SU-DHL-6 (cell line): ENCODE results near the gene KRTCAP2.

ENCODE experiments used
- EZH2phosphoT487 ChIP-seq: fragments of 200-600 bp; sonication (generic), shearing (Covaris generic); conservative IDR thresholded peaks from 2 replicates; pipeline ENCODE4 v1.6.1; 2018; ENCODE audit warnings: mild to moderate bottlenecking, antibody characterized with exemption, low read length, moderate library complexity, mixed read lengths
- TF ChIP-seq, protein P1 (sequence below): fragments of 200-600 bp; sonication (generic); IDR thresholded peaks from one replicate; pipeline ENCODE4 v1.5.1; 2017; ENCODE audit warnings: antibody characterized with exemption, mild to moderate bottlenecking, low read length, moderate library complexity; ENCODE audit not compliant: insufficient read depth, poor library complexity, severe bottlenecking

GRCh38 chr1:155184835-155185782 is 12.0 kb upstream of the KRTCAP2 start:
- no peak for TF ChIP-seq EZH2phosphoT487
- TF ChIP-seq, protein P1, sequence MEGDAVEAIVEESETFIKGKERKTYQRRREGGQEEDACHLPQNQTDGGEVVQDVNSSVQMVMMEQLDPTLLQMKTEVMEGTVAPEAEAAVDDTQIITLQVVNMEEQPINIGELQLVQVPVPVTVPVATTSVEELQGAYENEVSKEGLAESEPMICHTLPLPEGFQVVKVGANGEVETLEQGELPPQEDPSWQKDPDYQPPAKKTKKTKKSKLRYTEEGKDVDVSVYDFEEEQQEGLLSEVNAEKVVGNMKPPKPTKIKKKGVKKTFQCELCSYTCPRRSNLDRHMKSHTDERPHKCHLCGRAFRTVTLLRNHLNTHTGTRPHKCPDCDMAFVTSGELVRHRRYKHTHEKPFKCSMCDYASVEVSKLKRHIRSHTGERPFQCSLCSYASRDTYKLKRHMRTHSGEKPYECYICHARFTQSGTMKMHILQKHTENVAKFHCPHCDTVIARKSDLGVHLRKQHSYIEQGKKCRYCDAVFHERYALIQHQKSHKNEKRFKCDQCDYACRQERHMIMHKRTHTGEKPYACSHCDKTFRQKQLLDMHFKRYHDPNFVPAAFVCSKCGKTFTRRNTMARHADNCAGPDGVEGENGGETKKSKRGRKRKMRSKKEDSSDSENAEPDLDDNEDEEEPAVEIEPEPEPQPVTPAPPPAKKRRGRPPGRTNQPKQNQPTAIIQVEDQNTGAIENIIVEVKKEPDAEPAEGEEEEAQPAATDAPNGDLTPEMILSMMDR, result no peak
